GM12878 (cell line): ENCODE data around the gene TCERG1L. TPM values are rescaled to one million over a fixed set of nuclear protein-coding genes. Genes with fewer than 3 reads are reported as not detected.

ENCODE experiments used
- BACH1 ChIP-seq: fragments of 450-650 bp; IDR thresholded peaks from 2 replicates; pipeline ENCODE4 v1.6.1; 2017; ENCODE audit warnings: mild to moderate bottlenecking, borderline replicate concordance
- CEBPB ChIP-seq, 2 experiments: fragments of 150-350 bp in 1 of 2; IDR thresholded peaks; 2 replicates each; pipeline ENCODE4 v1.6.1; 2012 to 2014; ENCODE audit warnings: low read depth in 2 of 2, low read length in 2 of 2, borderline replicate concordance in 1 of 2, inconsistent platforms in 1 of 2
- EED ChIP-seq: sonication (generic); IDR thresholded peaks from 2 replicates; pipeline ENCODE4 v1.6.1; 2016; ENCODE audit warnings: antibody characterized with exemption, low read depth
- EZH2 ChIP-seq: IDR thresholded peaks from 2 replicates; pipeline ENCODE4 v1.6.1; 2012; ENCODE audit warnings: low read depth, mild to moderate bottlenecking, control low read depth, inconsistent platforms, low read length, borderline replicate concordance; ENCODE audit not compliant: control insufficient read depth
- KLF5 ChIP-seq: fragments of 450-650 bp; IDR thresholded peaks from 2 replicates; pipeline ENCODE4 v1.6.1; 2014; ENCODE audit warnings: mild to moderate bottlenecking; ENCODE audit not compliant: partially characterized antibody
- MAX ChIP-seq: IDR thresholded peaks from 2 replicates; pipeline ENCODE4 v1.6.1; 2012; ENCODE audit warnings: low read depth, low read length, improper control_type of control experiment
- MTA2 ChIP-seq: fragments of 450-650 bp; IDR thresholded peaks from 2 replicates; pipeline ENCODE4 v1.6.1; 2016; ENCODE audit warnings: low read depth, mild to moderate bottlenecking, moderate library complexity
- NR2C2 ChIP-seq: IDR thresholded peaks from 2 replicates; pipeline ENCODE4 v1.6.1; 2011; ENCODE audit warnings: borderline replicate concordance, low read depth; ENCODE audit not compliant: control insufficient read depth, insufficient read length
- PRDM15 ChIP-seq: fragments of 450-650 bp; formaldehyde crosslinking; IDR thresholded peaks from 2 replicates; pipeline ENCODE4 v1.4.0; 2020; ENCODE audit warnings: mild to moderate bottlenecking, moderate library complexity
- RCOR1 ChIP-seq: conservative IDR thresholded peaks from 2 replicates; pipeline ENCODE4 v1.6.1; 2012; ENCODE audit warnings: low read depth, low read length, improper control_type of control experiment
- WRNIP1 ChIP-seq: IDR thresholded peaks from 2 replicates; pipeline ENCODE4 v1.6.1; 2011; ENCODE audit warnings: low read depth, low read length, improper control_type of control experiment, borderline replicate concordance
- polyA plus RNA-seq, 11 experiments: library from polyadenylated mRNA; depleted of rRNA in 4 of 11; unstranded in 6 of 11; stranded (reverse) in 5 of 11; fragments of >200 nt; fragmentation: Nextera tagmentation in 4 of 11; fragmentation: Illumina TruSeq in 1 of 11; extraction: Ambion mirVana in 4 of 11; extraction: Trizol in 1 of 11; gene quantifications; 1 replicate in 1 of 11; 2 replicates in 10 of 11; pipeline versions ENCODE4 v1.2.1 to v1.2.3, GENCODE V29; 2011 to 2016; ENCODE audit warnings: inconsistent platforms in 2 of 11, missing spikeins in 2 of 11, low read depth in 1 of 11
- total RNA-seq, 4 experiments: library from RNA; depleted of rRNA in 3 of 4; stranded (reverse); fragments of >200 nt in 3 of 4; fragmentation: Illumina TruSeq in 1 of 4; extraction: Trizol in 1 of 4; gene quantifications; 2 replicates each; pipeline versions ENCODE4 v1.2.1 to v1.2.3, GENCODE V29; 2013 to 2021

TCERG1L gene
- total and polyA plus RNA-seq, 10 of the 15 experiments (the other 5 are each of a cell fraction or from before 2014, with no cell fraction given): not detected

- TF ChIP-seq NR2C2 (no peak), KLF5 (no peak), BACH1 (no peak), WRNIP1 (no peak), RCOR1 (no peak), CEBPB (IDR thresholded peaks at IDR 0.05; ENCODE audit: borderline replicate concordance in 1 of 2, low read depth in 2 of 2, low read length in 2 of 2) (no peak), MTA2 (no peak), PRDM15 (CRISPR knock-in tag) (no peak), MAX (no peak), EED (no peak), EZH2 (no peak)
These were observed 130.1 kb downstream of the TCERG1L start (continued) for GRCh38 chr10:131181456-131181855.
